ENCODE data around the gene C19orf25.

C19orf25 gene

GRCh38 chr19:1427221-1427920 lies 51.6 kb downstream of the C19orf25 start:
- Histone ChIP-seq H3K27ac (replicated peaks) (no peak overlapping the region), H3K4me3 (replicated peaks; ENCODE audit: insufficient read depth, low read length) (no peak overlapping the region), H3K27me3 (ENCODE audit: insufficient read depth, poor library complexity, severe bottlenecking) (no peaks in the 10 kb centered on the region)
- no peak for DNase-seq (ENCODE audit: low read depth in 1 of 2, low spot score in 1 of 2)
- TF ChIP-seq SPI1 (IDR thresholded peaks at IDR 0.05; ENCODE audit: borderline replicate concordance, low read depth), result no peak
- TF ChIP-seq REST (IDR thresholded peaks at IDR 0.05; ENCODE audit: insufficient replicate concordance, low read depth), result no peak
- no peak for TF ChIP-seq CTCF (IDR thresholded peaks at IDR 0.05; ENCODE audit: insufficient read depth, low read length)
- TF ChIP-seq POLR2AphosphoS5 (IDR thresholded peaks at IDR 0.05; ENCODE audit: low read depth), result no peak
- no peak for TF ChIP-seq GABPA (IDR thresholded peaks at IDR 0.05; ENCODE audit: low read depth)

GRCh38 chr19:1426736-1427135 lies 52.3 kb downstream of the C19orf25 start:
- TF ChIP-seq POLR2AphosphoS5 (IDR thresholded peaks at IDR 0.05; ENCODE audit: low read depth), result no peak
- no peak for TF ChIP-seq CTCF (IDR thresholded peaks at IDR 0.05; ENCODE audit: insufficient read depth, low read length)
- no peak for TF ChIP-seq SPI1 (IDR thresholded peaks at IDR 0.05; ENCODE audit: borderline replicate concordance, low read depth)
- no peak for TF ChIP-seq GABPA (IDR thresholded peaks at IDR 0.05; ENCODE audit: low read depth)
- TF ChIP-seq REST (IDR thresholded peaks at IDR 0.05; ENCODE audit: insufficient replicate concordance, low read depth), result no peak
- Histone ChIP-seq H3K4me3 (replicated peaks; ENCODE audit: insufficient read depth, low read length) (no peak overlapping the region), H3K27ac (replicated peaks) (no peak overlapping the region), H3K27me3 (ENCODE audit: insufficient read depth, poor library complexity, severe bottlenecking) (no peaks in the 10 kb centered on the region)
- no peak for DNase-seq (ENCODE audit: low read depth in 1 of 2, low spot score in 1 of 2)

GRCh38 chr19:1425902-1426301 lies 53.1 kb downstream of the C19orf25 start:
- no peak for TF ChIP-seq REST (IDR thresholded peaks at IDR 0.05; ENCODE audit: insufficient replicate concordance, low read depth)
- TF ChIP-seq CTCF (IDR thresholded peaks at IDR 0.05; ENCODE audit: insufficient read depth, low read length), result no peak
- no peak for TF ChIP-seq POLR2AphosphoS5 (IDR thresholded peaks at IDR 0.05; ENCODE audit: low read depth)
- no peak for TF ChIP-seq GABPA (IDR thresholded peaks at IDR 0.05; ENCODE audit: low read depth)
- TF ChIP-seq SPI1 (IDR thresholded peaks at IDR 0.05; ENCODE audit: borderline replicate concordance, low read depth), result no peak
- H3K27ac ChIP-seq (replicated peaks), result no peak overlapping the region
- H3K27me3 ChIP-seq (ENCODE audit: insufficient read depth, poor library complexity, severe bottlenecking), result no peaks in the 10 kb centered on the region
- H3K4me3 ChIP-seq (replicated peaks; ENCODE audit: insufficient read depth, low read length), result no peak overlapping the region
- DNase-seq (ENCODE audit: low read depth in 1 of 2, low spot score in 1 of 2), result no peak
